ENCODE data around the gene HOOK2.
"Not testable (repeated sequence)": the region's sequence is repeated elsewhere in the genome, so short reads cannot be mapped to it uniquely, and the experiment has no call there.

The HOOK2 gene

GRCh38 chr19:12720851-12721655, 54.3 kb downstream of the HOOK2 start:
- peak; percentile 52 to 60 for DNase-seq
- TF ChIP-seq POLR2A (IDR thresholded peaks at IDR 0.05; ENCODE audit: low read length) (no peak), GATA1 (IDR thresholded peaks at IDR 0.05; ENCODE audit: low read depth, low read length) (no peak)

- no peak for DNase-seq
- TF ChIP-seq POLR2A (IDR thresholded peaks at IDR 0.05; ENCODE audit: low read length), result no peak
- TF ChIP-seq GATA1 (IDR thresholded peaks at IDR 0.05; ENCODE audit: low read depth, low read length), result no peak
These were observed 55.1 kb downstream of the HOOK2 start for GRCh38 chr19:12720296-12720695.

- no peak for TF ChIP-seq GATA1 (IDR thresholded peaks at IDR 0.05; ENCODE audit: low read depth, low read length)
- TF ChIP-seq POLR2A (IDR thresholded peaks at IDR 0.05; ENCODE audit: low read length), result no peak
- peak in 1 of 2 experiments; percentile 28 for DNase-seq
These were observed 59.4 kb downstream of the HOOK2 start for GRCh38 chr19:12715929-12716328.

GRCh38 chr19:12715102-12715501, 60.2 kb downstream of the HOOK2 start:
- no peak for TF ChIP-seq POLR2A (IDR thresholded peaks at IDR 0.05; ENCODE audit: low read length)
- no peak for TF ChIP-seq GATA1 (IDR thresholded peaks at IDR 0.05; ENCODE audit: low read depth, low read length)
- DNase-seq, result no peak

- not testable (repeated sequence) for DNase-seq
These were observed 62.0 kb downstream of the HOOK2 start for GRCh38 chr19:12713304-12713703.
